ENCODE measurements around the gene TRA2A.

The TRA2A gene

DNA sequence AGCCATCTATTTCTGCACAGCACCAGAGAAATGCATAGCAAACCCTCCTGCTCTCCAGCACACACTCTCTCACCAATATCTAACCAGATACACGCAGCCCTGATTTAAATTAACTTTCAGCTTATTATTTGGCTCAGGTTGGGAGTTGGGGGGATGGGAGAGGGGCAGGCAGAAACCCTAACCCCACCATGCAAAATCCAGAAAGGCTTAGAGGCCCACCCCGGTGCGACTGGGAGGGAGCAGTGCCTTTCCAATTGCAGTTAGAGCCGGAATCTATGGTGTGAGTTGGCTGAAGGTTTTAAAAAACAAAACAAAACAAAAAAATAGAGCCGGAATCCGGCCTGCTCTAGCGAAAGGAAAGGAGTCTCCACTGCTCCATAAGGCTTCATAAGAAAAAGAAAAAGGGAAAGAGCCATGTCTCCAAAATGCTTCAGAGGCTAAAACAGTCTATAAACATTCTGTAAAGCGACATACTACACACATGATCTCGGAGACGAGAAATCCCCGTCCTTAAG lies 64.4 kb downstream of the TRA2A start:
- TF ChIP-seq CTCF (conservative IDR thresholded peaks at IDR 0.05; ENCODE audit: low read length) (no peak), EZH2phosphoT487 (IDR thresholded peaks at IDR 0.05; ENCODE audit: borderline replicate concordance) (no peak)
- Histone ChIP-seq H3K36me3 (ENCODE audit: insufficient read depth, low read length) (no peaks in the 10 kb centered on the region), H3K79me2 (ENCODE audit: insufficient read depth, low read length) (no peaks in the 10 kb centered on the region), H3K4me2 (ENCODE audit: low read depth, low read length, poor library complexity, severe bottlenecking) (no peak overlapping the region), H3K9me3 (ENCODE audit: insufficient read depth, low read depth, low read length) (no peaks in the 10 kb centered on the region), H3K27me3 (ENCODE audit: insufficient read depth, low read length, poor library complexity, severe bottlenecking) (no peaks in the 10 kb centered on the region), H3K9me2 (replicated peaks; ENCODE audit: low read depth, low read length) (no peaks in the 10 kb centered on the region), H4K20me1 (ENCODE audit: insufficient read depth, low read length, poor library complexity, severe bottlenecking) (no peaks in the 10 kb centered on the region), H2AFZ (ENCODE audit: low read length) (no peak overlapping the region), H3F3A (ENCODE audit: low read depth) (no peaks in the 10 kb centered on the region), H3K4me1 (ENCODE audit: insufficient read depth, low read length, poor library complexity, severe bottlenecking) (no peaks in the 10 kb centered on the region), H3K9ac (ENCODE audit: low read depth, low read length, poor library complexity, severe bottlenecking) (no peak overlapping the region), H3K4me3 (ENCODE audit: low read length, poor library complexity, severe bottlenecking) (no peak overlapping the region)

GRCh38 chr7:23462846-23463245 lies 68.9 kb downstream of the TRA2A start:
- Histone ChIP-seq H3K4me3 (ENCODE audit: low read length, poor library complexity, severe bottlenecking) (no peak overlapping the region), H3K36me3 (ENCODE audit: insufficient read depth, low read length) (no peaks in the 10 kb centered on the region)
- TF ChIP-seq EZH2phosphoT487 (IDR thresholded peaks at IDR 0.05; ENCODE audit: borderline replicate concordance) (no peak), CTCF (conservative IDR thresholded peaks at IDR 0.05; ENCODE audit: low read length) (peak; percentile 58)

DNA sequence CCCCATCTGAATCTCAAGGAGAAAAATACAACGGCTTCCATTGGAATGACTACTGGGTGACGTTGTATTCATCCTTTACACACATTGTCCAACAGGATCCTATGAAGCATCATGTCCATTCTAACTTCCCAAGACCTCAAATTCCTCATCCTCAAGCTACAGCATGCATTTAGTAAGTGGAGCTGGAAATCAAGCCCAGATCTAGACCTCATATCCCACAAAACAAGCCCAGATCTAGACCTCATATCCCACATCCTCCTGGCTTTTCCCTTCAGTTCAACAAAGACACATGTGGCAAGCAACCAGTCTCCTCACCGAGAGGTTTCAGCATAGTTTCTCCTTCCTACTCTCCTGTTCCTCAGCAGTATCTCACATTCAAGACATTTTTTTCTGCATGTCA lies 73.7 kb downstream of the TRA2A start:
- Histone ChIP-seq H3K4me2 (ENCODE audit: low read depth, low read length, poor library complexity, severe bottlenecking) (no peak overlapping the region), H3F3A (ENCODE audit: low read depth) (no peaks in the 10 kb centered on the region), H3K27me3 (ENCODE audit: insufficient read depth, low read length, poor library complexity, severe bottlenecking) (no peaks in the 10 kb centered on the region), H4K20me1 (ENCODE audit: insufficient read depth, low read length, poor library complexity, severe bottlenecking) (no peaks in the 10 kb centered on the region), H3K36me3 (ENCODE audit: insufficient read depth, low read length) (no peaks in the 10 kb centered on the region), H3K9me2 (replicated peaks; ENCODE audit: low read depth, low read length) (no peaks in the 10 kb centered on the region), H2AFZ (ENCODE audit: low read length) (no peak overlapping the region), H3K79me2 (ENCODE audit: insufficient read depth, low read length) (no peaks in the 10 kb centered on the region), H3K9me3 (ENCODE audit: insufficient read depth, low read depth, low read length) (no peaks in the 10 kb centered on the region), H3K9ac (ENCODE audit: low read depth, low read length, poor library complexity, severe bottlenecking) (no peak overlapping the region), H3K4me1 (ENCODE audit: insufficient read depth, low read length, poor library complexity, severe bottlenecking) (no peaks in the 10 kb centered on the region), H3K4me3 (ENCODE audit: low read length, poor library complexity, severe bottlenecking) (no peak overlapping the region)
- no peak for TF ChIP-seq EZH2phosphoT487 (IDR thresholded peaks at IDR 0.05; ENCODE audit: borderline replicate concordance)
- TF ChIP-seq CTCF (conservative IDR thresholded peaks at IDR 0.05; ENCODE audit: low read length): no peak

More at GRCh38 chr7:23462846-23463245, 68.9 kb downstream of the TRA2A start:
- Histone ChIP-seq H3K4me1 (ENCODE audit: insufficient read depth, low read length, poor library complexity, severe bottlenecking) (no peaks in the 10 kb centered on the region), H3K9ac (ENCODE audit: low read depth, low read length, poor library complexity, severe bottlenecking) (no peak overlapping the region), H3F3A (ENCODE audit: low read depth) (no peaks in the 10 kb centered on the region), H4K20me1 (ENCODE audit: insufficient read depth, low read length, poor library complexity, severe bottlenecking) (no peaks in the 10 kb centered on the region), H2AFZ (ENCODE audit: low read length) (no peak overlapping the region; the same call in 1 of the 2 replicates), H3K79me2 (ENCODE audit: insufficient read depth, low read length) (no peaks in the 10 kb centered on the region), H3K9me3 (ENCODE audit: insufficient read depth, low read depth, low read length) (no peaks in the 10 kb centered on the region), H3K27me3 (ENCODE audit: insufficient read depth, low read length, poor library complexity, severe bottlenecking) (no peaks in the 10 kb centered on the region), H3K9me2 (replicated peaks; ENCODE audit: low read depth, low read length) (no peaks in the 10 kb centered on the region), H3K4me2 (ENCODE audit: low read depth, low read length, poor library complexity, severe bottlenecking) (no peak overlapping the region)
